Activated CD4-positive, alpha-beta T cell treated with anti-CD3 and anti-CD28 coated beads, Interleukin-2, amount 50 U/mL, for 16 hours (primary cell): ENCODE data around the gene SNPH.
A peak's percentile ranks its signal among the peaks of the same experiment; 100 is the strongest.

ENCODE experiments used
- DNase-seq: peaks from one replicate; pipeline ENCODE4 v3.0.0-alpha.2; 2020

The SNPH gene

GRCh38 chr20:1287787-1288569 is 21.9 kb downstream of the SNPH start:
- no peak for DNase-seq

GRCh38 chr20:1291191-1291741 is 25.2 kb downstream of the SNPH start:
- no peak for DNase-seq

GRCh38 chr20:1292620-1293019 is 26.5 kb downstream of the SNPH start:
- DNase-seq, result no peak

GRCh38 chr20:1293641-1294379 is 27.7 kb downstream of the SNPH start:
- DNase-seq, result no peak

- no peak for DNase-seq
These were observed 28.4 kb downstream of the SNPH start for GRCh38 chr20:1294497-1294896.

- no peak for DNase-seq
These were observed 29.3 kb downstream of the SNPH start for GRCh38 chr20:1295276-1295930.

GRCh38 chr20:1296117-1296610 is 30.1 kb downstream of the SNPH start:
- no peak for DNase-seq

- DNase-seq, result no peak
These were observed 30.8 kb downstream of the SNPH start for GRCh38 chr20:1296922-1297321.

- no peak for DNase-seq
These were observed 31.4 kb downstream of the SNPH start for GRCh38 chr20:1297486-1297885.

- DNase-seq, result no peak
These were observed 32.1 kb downstream of the SNPH start for GRCh38 chr20:1298166-1298565.

GRCh38 chr20:1298888-1299511 is 32.9 kb downstream of the SNPH start:
- no peak for DNase-seq

GRCh38 chr20:1299522-1299921 is 33.4 kb downstream of the SNPH start:
- DNase-seq, result peak; percentile 40

GRCh38 chr20:1300083-1300840 is 34.2 kb downstream of the SNPH start:
- no peak for DNase-seq

- peak; percentile 80 for DNase-seq
These were observed 35.0 kb downstream of the SNPH start for GRCh38 chr20:1301031-1301529.

GRCh38 chr20:1302685-1303541 is 36.8 kb downstream of the SNPH start:
- peak; percentile 35 for DNase-seq

- no peak for DNase-seq
These were observed 38.8 kb downstream of the SNPH start for GRCh38 chr20:1304710-1305515.

- DNase-seq, result no peak
These were observed 39.6 kb downstream of the SNPH start for GRCh38 chr20:1305712-1306111.

GRCh38 chr20:1306316-1307135 is 40.4 kb downstream of the SNPH start:
- no peak for DNase-seq

GRCh38 chr20:1307171-1307570 is 41.1 kb downstream of the SNPH start:
- no peak for DNase-seq
